Occipital lobe (tissue), 2 donors: ENCODE data around the gene NFIB. TPM values are rescaled to one million over a fixed set of nuclear protein-coding genes. Genes with fewer than 3 reads are reported as not detected.

Experiments used
- DNase-seq: peaks from one replicate; lab custom pipeline; 2025; lab: John Stamatoyannopoulos, UW
- total RNA-seq: library from RNA; depleted of rRNA; stranded (reverse); fragments of >200 nt; gene quantifications from one replicate; pipeline ENCODE4 v1.2.3, GENCODE V29; 2014

The NFIB gene
- total RNA-seq, 1 donor from 2014 or later, result 159 TPM

- DNase-seq, result no peak
Observed at GRCh38 chr9:14321517-14322130, 7.7 kb upstream of the NFIB start.

- DNase-seq, result no peak
Observed at GRCh38 chr9:14320271-14321181, 6.6 kb upstream of the NFIB start.

- no peak for DNase-seq
Observed at GRCh38 chr9:14318934-14319580, 5.1 kb upstream of the NFIB start.

- no peak for DNase-seq
Observed at GRCh38 chr9:14318361-14318760, 4.4 kb upstream of the NFIB start.

- DNase-seq, result no peak
Observed at GRCh38 chr9:14317667-14318320, 3.9 kb upstream of the NFIB start.

GRCh38 chr9:14316602-14317300 is 2.8 kb upstream of the NFIB start:
- no peak for DNase-seq

- no peak for DNase-seq
Observed at GRCh38 chr9:14315875-14316601, 2.1 kb upstream of the NFIB start.

GRCh38 chr9:14314929-14315874 is 1.3 kb upstream of the NFIB start:
- DNase-seq, result peak; percentile 88

GRCh38 chr9:14314424-14314928 is 535 bp upstream of the NFIB start:
- DNase-seq, result peak; percentile 62

GRCh38 chr9:14313378-14313940 is 482 bp downstream of the NFIB start:
- no peak for DNase-seq

- DNase-seq, result no peak
Observed at GRCh38 chr9:14312719-14313377, 1.1 kb downstream of the NFIB start.

- DNase-seq, result no peak
Observed at GRCh38 chr9:14311956-14312685, 1.8 kb downstream of the NFIB start.

GRCh38 chr9:14311171-14311949 is 2.6 kb downstream of the NFIB start:
- DNase-seq, result no peak

- DNase-seq, result no peak
Observed at GRCh38 chr9:14310311-14310710, 3.6 kb downstream of the NFIB start.

GRCh38 chr9:14309403-14309802 is 4.5 kb downstream of the NFIB start:
- DNase-seq, result no peak

GRCh38 chr9:14308853-14309145 is 5.1 kb downstream of the NFIB start:
- DNase-seq, result no peak
